ENCODE results near the gene PRKD3. TPM values are rescaled to one million over a fixed set of nuclear protein-coding genes. Genes with fewer than 3 reads are reported as not detected.

Gene PRKD3
- total and polyA plus RNA-seq, 5 experiments from 2014 or later = 22.9 to 50.2 (median 26.5) TPM

- no peak for DNase-seq
- no peak for ATAC-seq
- no peaks in the 10 kb centered on the region for H3K36me3 Mint-ChIP-seq
- no peak overlapping the region for H3K4me3 Mint-ChIP-seq
- POLR2A ChIA-PET = no interaction called here
- peaks cover 0 to 4% (median 3%) of the 10 kb centered on the region in 5 donors for H3K27me3 Mint-ChIP-seq
- no peaks in the 10 kb centered on the region for H3K4me1 Mint-ChIP-seq
- H3K9me3 Mint-ChIP-seq = peaks cover 0 to 2% (median 0%) of the 10 kb centered on the region in 9 donors
- no peak overlapping the region for H3K27ac Mint-ChIP-seq
Observed at GRCh38 chr2:37337620-37338280, 13.1 kb upstream of the PRKD3 start.

DNA sequence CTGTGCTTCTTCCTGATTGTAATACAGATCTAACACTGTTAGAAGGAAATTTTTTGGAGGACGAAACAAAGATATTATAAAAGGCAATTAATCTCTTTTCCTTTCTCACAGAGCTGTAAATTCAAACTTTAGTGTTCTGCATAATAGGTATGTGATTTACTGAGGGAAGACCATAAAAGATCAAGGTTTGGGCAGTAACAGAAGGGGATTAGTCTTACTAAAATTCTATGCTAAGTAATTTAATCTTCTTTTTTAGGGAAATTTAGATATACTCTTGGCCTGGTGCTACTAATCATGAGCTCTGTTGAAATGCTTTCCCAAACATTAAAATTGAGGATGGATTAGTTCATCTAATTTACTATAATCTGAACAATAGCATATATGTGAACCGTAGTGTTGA is 11.0 kb upstream of the PRKD3 start:
- Mint-ChIP-seq H3K9me3 (peaks cover 0 to 2% (median 0%) of the 10 kb centered on the region in 9 donors), H3K27ac (no peak overlapping the region), H3K4me1 (no peaks in the 10 kb centered on the region), H3K27me3 (peaks cover 0 to 8% (median 5%) of the 10 kb centered on the region in 5 donors), H3K4me3 (no peak overlapping the region), H3K36me3 (no peaks in the 10 kb centered on the region)
- no peak for ATAC-seq
- POLR2A ChIA-PET = no interaction called here
- no peak for DNase-seq

GRCh38 chr2:37333256-37333655 is 8.6 kb upstream of the PRKD3 start:
- peaks cover 0 to 2% (median 0%) of the 10 kb centered on the region in 9 donors for H3K9me3 Mint-ChIP-seq
- H3K27ac Mint-ChIP-seq = no peak overlapping the region
- no peaks in the 10 kb centered on the region for H3K4me1 Mint-ChIP-seq
- DNase-seq = no peak
- POLR2A ChIA-PET = no interaction called here
- peaks cover 0 to 10% (median 5%) of the 10 kb centered on the region in 5 donors for H3K27me3 Mint-ChIP-seq
- no peak overlapping the region for H3K4me3 Mint-ChIP-seq
- ATAC-seq = no peak
- H3K36me3 Mint-ChIP-seq = no peaks in the 10 kb centered on the region

DNA sequence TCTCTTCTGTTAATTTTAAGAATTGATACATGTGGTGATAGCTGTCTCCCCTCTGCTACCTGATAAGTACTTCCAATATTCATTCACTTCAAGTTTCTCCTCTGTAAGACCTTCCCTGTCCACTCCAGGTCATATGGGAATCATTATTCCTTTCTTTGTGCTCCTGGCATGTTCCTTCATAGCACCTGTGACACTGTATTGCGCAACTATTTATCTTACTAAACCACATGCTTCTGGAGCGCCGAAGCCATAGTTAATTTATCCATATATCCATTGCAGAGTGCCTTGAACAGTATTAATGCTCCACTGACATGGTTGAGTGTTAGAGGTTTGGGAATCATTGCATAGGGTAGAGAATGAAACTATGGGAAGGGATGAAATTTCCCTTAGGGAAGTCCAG is 7.9 kb upstream of the PRKD3 start:
- Mint-ChIP-seq H3K27ac (no peak overlapping the region), H3K4me1 (no peaks in the 10 kb centered on the region), H3K4me3 (no peak overlapping the region), H3K27me3 (peaks cover 0 to 12% (median 6%) of the 10 kb centered on the region in 5 donors), H3K9me3 (peaks cover 0 to 2% (median 0%) of the 10 kb centered on the region in 9 donors), H3K36me3 (no peaks in the 10 kb centered on the region)
- no peak for DNase-seq
- ATAC-seq = no peak
- POLR2A ChIA-PET = no interaction called here

GRCh38 chr2:37330681-37331080 is 6.0 kb upstream of the PRKD3 start:
- no peak for ATAC-seq

GRCh38 chr2:37326866-37327634 is 2.4 kb upstream of the PRKD3 start:
- no peaks in the 10 kb centered on the region for H3K9me3 Mint-ChIP-seq
- POLR2A ChIA-PET = no interaction called here
- H3K27me3 Mint-ChIP-seq = peaks cover 0 to 18% (median 6%) of the 10 kb centered on the region in 5 donors
- H3K4me3 Mint-ChIP-seq = peak overlapping the region in 1 of 10 donors; percentile 11
- peak overlapping the region in 1 of 10 donors; percentile 49 for H3K27ac Mint-ChIP-seq
- H3K4me1 Mint-ChIP-seq = peaks cover 8 to 30% (median 15%) of the 10 kb centered on the region in 4 donors
- no peak for ATAC-seq
- no peak for DNase-seq
- peaks cover 0 to 5% (median 0%) of the 10 kb centered on the region in 3 donors for H3K36me3 Mint-ChIP-seq

More at GRCh38 chr2:37330681-37331080, 6.0 kb upstream of the PRKD3 start:
- Mint-ChIP-seq H3K9me3 (peaks cover 0 to 2% (median 0%) of the 10 kb centered on the region in 9 donors), H3K27ac (no peak overlapping the region), H3K36me3 (no peaks in the 10 kb centered on the region), H3K4me1 (peaks cover 0 to 4% (median under 1%) of the 10 kb centered on the region in 4 donors), H3K4me3 (no peak overlapping the region), H3K27me3 (peaks cover 0 to 18% (median 10%) of the 10 kb centered on the region in 5 donors)
- no peak for DNase-seq
- POLR2A ChIA-PET = interaction anchor here (0.8 kb wide), 1 partner anchor 364 kb away, joined by 3 read pairs; no protein-coding TSS in a partner anchor

DNA sequence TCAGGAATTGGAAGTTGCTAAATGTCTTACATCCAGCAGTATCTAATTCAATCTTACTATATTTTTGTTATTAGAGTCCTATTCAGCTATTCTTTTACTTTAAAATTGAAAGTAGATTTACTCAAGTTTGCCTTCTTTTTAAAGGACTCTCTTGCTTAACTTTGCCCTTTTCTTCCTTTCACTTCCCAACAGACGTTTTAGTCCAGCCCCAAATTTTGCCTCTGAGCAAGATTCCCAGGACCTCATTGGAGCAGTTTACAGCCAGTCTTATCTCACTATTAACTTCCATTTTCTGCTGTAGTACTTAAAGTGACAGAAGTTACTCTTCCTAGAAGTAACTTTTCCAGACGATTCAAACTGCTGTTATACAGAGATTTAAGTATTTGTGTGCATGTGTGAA is 1.7 kb upstream of the PRKD3 start:
- Mint-ChIP-seq H3K36me3 (peaks cover 0 to 5% (median 0%) of the 10 kb centered on the region in 3 donors), H3K27me3 (peaks cover 0 to 16% (median 5%) of the 10 kb centered on the region in 5 donors), H3K9me3 (no peaks in the 10 kb centered on the region), H3K4me1 (peaks cover 12 to 38% (median 22%) of the 10 kb centered on the region in 4 donors), H3K4me3 (peak overlapping the region in 5 of 10 donors; percentile 2 to 68 (median 54)), H3K27ac (peak overlapping the region in 2 of 10 donors; percentile 35 to 61)
- DNase-seq (no peak), ATAC-seq (no peak)
- POLR2A ChIA-PET = interaction anchor here (1.7 kb wide), 1 partner anchor 42 kb away, joined by 4 read pairs; no protein-coding TSS in a partner anchor

- Mint-ChIP-seq H3K9me3 (no peaks in the 10 kb centered on the region), H3K4me3 (peak overlapping the region; percentile 77 to 95 (median 88)), H3K4me1 (peaks cover 12 to 43% (median 24%) of the 10 kb centered on the region in 4 donors), H3K27ac (peak overlapping the region in 8 of 10 donors; percentile 69 to 90 (median 84)), H3K36me3 (peaks cover 0 to 5% (median 0%) of the 10 kb centered on the region in 3 donors), H3K27me3 (peaks cover 0 to 12% (median 5%) of the 10 kb centered on the region in 5 donors)
- POLR2A ChIA-PET = interaction anchor here (1.6 to 1.7 kb wide), 2 partner anchors 42 to 129 kb away, joined by 4 read pairs; no protein-coding TSS in a partner anchor
- no peak for ATAC-seq
- DNase-seq = no peak
Observed at GRCh38 chr2:37325625-37326071, 1.0 kb upstream of the PRKD3 start.

DNA sequence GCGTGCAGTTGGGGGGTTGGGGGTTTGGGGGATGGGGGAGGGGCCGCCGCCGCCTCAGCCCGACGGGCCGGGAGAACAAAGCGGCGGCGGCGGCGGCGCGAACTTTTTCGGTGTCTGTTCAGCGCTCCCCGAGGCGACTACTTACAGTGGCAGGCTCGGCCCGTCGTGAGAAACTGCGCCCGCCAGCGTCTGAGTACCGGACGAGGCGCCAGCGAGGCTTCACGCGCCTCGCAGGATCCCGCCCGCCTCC is 172 bp downstream of the PRKD3 start:
- Mint-ChIP-seq H3K27me3 (peaks cover 0 to 12% (median 5%) of the 10 kb centered on the region in 5 donors), H3K36me3 (peaks cover 0 to 5% (median 0%) of the 10 kb centered on the region in 3 donors), H3K9me3 (no peaks in the 10 kb centered on the region), H3K27ac (peak overlapping the region in 2 of 10 donors; percentile 62 to 82), H3K4me3 (peak overlapping the region in 8 of 10 donors; percentile 43 to 95 (median 69)), H3K4me1 (peaks cover 15 to 52% (median 32%) of the 10 kb centered on the region in 4 donors)
- ATAC-seq (peak; percentile 71 to 74), DNase-seq (peak in 5 of 10 donors; percentile 63 to 86 (median 67))
- POLR2A ChIA-PET = interaction anchor here (0.6 to 2.1 kb wide), 4 partner anchors 62 to 1076 kb away, joined by 3 to 11 read pairs (median 4); partner anchors contain the start of genes CEBPZ and NDUFAF7

DNA sequence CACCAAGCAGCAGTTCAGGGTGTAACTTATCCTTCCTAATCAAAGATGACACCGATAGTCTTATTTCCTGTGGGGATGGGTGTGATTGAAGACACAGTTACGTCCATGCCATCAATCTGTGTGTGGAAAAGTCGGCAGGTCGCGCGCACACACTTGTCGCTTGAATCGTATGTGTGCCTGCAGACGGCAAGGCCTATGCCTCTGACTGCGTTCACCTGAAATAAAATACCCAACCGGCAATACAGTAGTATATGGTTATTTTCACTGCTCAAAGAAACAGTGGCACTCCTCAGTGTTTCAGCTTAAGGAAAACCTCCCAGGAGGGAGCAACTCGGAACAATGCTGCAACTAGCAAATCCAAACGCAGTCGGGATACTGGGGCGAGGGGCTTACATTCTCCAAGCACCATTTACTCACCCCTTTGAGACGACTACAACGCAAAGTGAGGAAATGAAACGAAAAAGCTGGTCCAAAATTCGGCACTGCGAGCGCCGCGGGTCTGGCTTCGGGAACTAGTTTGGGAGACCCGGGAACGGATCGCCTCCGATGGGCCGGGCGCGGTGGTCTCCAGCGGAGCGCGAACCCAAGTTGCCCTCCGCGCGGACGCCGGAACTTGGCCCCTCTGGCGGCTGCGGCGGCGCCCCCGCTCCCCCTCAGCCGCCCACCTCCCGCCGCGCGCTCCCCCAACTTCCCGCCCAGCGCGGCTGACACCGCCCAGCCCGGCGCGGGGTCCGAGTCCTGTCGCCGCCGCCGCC is 675 bp downstream of the PRKD3 start:
- peaks cover 0 to 12% (median 5%) of the 10 kb centered on the region in 5 donors for H3K27me3 Mint-ChIP-seq
- peak; percentile 39 to 58 for ATAC-seq

DNA sequence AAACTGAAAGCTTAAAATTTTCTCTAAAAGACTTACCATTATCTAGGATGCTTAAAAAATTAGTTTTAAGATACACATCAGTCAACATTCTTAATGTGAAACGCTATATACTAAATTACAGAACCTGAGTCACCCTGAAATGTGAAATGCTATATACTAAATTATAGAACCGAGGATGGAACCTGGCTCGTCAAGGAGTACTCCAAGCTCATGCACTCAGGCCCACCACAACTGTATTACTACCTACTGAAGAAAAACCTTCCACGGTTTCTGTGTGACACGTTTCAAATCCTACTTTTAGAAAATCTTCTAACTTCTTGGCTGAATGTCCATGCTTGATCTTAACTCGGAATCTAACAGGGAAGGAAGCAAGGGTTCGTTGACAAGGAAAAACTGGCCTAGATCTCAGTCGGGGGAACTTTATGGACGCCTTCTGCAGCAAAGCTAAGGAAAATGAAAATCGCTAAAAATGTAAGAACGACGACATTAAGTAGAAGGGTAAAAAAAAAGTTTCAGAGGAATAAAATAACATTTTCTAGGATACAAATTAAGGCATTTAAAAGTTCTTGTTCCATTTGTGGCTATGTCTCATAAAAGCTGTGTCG is 1.4 kb downstream of the PRKD3 start:
- Mint-ChIP-seq H3K36me3 (peaks cover 0 to 5% (median 0%) of the 10 kb centered on the region in 3 donors), H3K4me3 (peak overlapping the region; percentile 88 to 100 (median 99)), H3K4me1 (peaks cover 18 to 62% (median 40%) of the 10 kb centered on the region in 4 donors), H3K9me3 (no peaks in the 10 kb centered on the region), H3K27ac (peak overlapping the region; percentile 87 to 99 (median 97)), H3K27me3 (peaks cover 0 to 11% (median 5%) of the 10 kb centered on the region in 5 donors)
- POLR2A ChIA-PET = interaction anchor here (0.8 to 2.1 kb wide), 5 partner anchors 28 to 127 kb away, joined by 3 to 11 read pairs (median 3); partner anchors contain the start of genes CEBPZ, CEBPZOS and NDUFAF7
- ATAC-seq = no peak
- DNase-seq = no peak

More for the DNA sequence above, 675 bp downstream of the PRKD3 start:
- Mint-ChIP-seq H3K4me1 (peaks cover 15 to 56% (median 34%) of the 10 kb centered on the region in 4 donors), H3K4me3 (peak overlapping the region; percentile 88 to 100 (median 99)), H3K9me3 (no peaks in the 10 kb centered on the region), H3K27ac (peak overlapping the region; percentile 87 to 99 (median 97)), H3K36me3 (peaks cover 0 to 5% (median 0%) of the 10 kb centered on the region in 3 donors)
- DNase-seq = peak; percentile 25 to 75 (median 50)
- POLR2A ChIA-PET = interaction anchor here (0.6 to 2.1 kb wide), 7 partner anchors 27 to 1077 kb away, joined by 3 to 11 read pairs (median 3); partner anchors contain the start of genes CEBPZ, CEBPZOS and NDUFAF7

Measured in naive thymus-derived CD8-positive, alpha-beta T cell (primary cell).